ENCODE data around the gene ZBTB11.
"Not testable (repeated sequence)": the region's sequence is repeated elsewhere in the genome, so short reads cannot be mapped to it uniquely, and the experiment has no call there.

Gene ZBTB11

GRCh38 chr3:101709126-101709525 lies 32.2 kb upstream of the ZBTB11 start:
- no peak overlapping the region for H3K27ac ChIP-seq (ENCODE audit: low read length)
- no peaks in the 10 kb centered on the region for H3K27me3 ChIP-seq (ENCODE audit: control insufficient read depth in 1 of 2, insufficient read depth in 2 of 2, low read length in 2 of 2)
- no peaks in the 10 kb centered on the region for H3K9me3 ChIP-seq (ENCODE audit: control insufficient read depth in 2 of 2, low read length in 2 of 2)
- H3K4me1 ChIP-seq (ENCODE audit: control insufficient read depth, insufficient read depth, low read length), result no peaks in the 10 kb centered on the region
- no peak overlapping the region for H3K9ac ChIP-seq (ENCODE audit: low read length in 2 of 2)
- H3K36me3 ChIP-seq (ENCODE audit: control insufficient read depth in 2 of 2, insufficient read depth in 2 of 2, low read length in 2 of 2), result no peaks in the 10 kb centered on the region
- H3K4me3 ChIP-seq (ENCODE audit: low read length in 2 of 2), result no peak overlapping the region

GRCh38 chr3:101704639-101705038 lies 27.7 kb upstream of the ZBTB11 start:
- H3K27ac ChIP-seq (ENCODE audit: low read length), result not testable (repeated sequence)

GRCh38 chr3:101703169-101703568 lies 26.2 kb upstream of the ZBTB11 start:
- H3K27me3 ChIP-seq (ENCODE audit: control insufficient read depth in 1 of 2, insufficient read depth in 2 of 2, low read length in 2 of 2), result no peaks in the 10 kb centered on the region
- H3K27ac ChIP-seq (ENCODE audit: low read length), result no peak overlapping the region
- no peaks in the 10 kb centered on the region for H3K4me1 ChIP-seq (ENCODE audit: control insufficient read depth, insufficient read depth, low read length)
- no peaks in the 10 kb centered on the region for H3K36me3 ChIP-seq (ENCODE audit: control insufficient read depth in 2 of 2, insufficient read depth in 2 of 2, low read length in 2 of 2)
- no peak overlapping the region for H3K4me3 ChIP-seq (ENCODE audit: low read length in 2 of 2)
- H3K9ac ChIP-seq (ENCODE audit: low read length in 2 of 2), result no peak overlapping the region
- no peaks in the 10 kb centered on the region for H3K9me3 ChIP-seq (ENCODE audit: control insufficient read depth in 2 of 2, low read length in 2 of 2)

More at GRCh38 chr3:101704639-101705038, 27.7 kb upstream of the ZBTB11 start:
- not testable (repeated sequence) for H3K9me3 ChIP-seq (ENCODE audit: control insufficient read depth in 2 of 2, low read length in 2 of 2); H3K4me1 ChIP-seq (ENCODE audit: control insufficient read depth, insufficient read depth, low read length); H3K27me3 ChIP-seq (ENCODE audit: control insufficient read depth in 1 of 2, insufficient read depth in 2 of 2, low read length in 2 of 2); H3K4me3 ChIP-seq (ENCODE audit: low read length in 2 of 2); H3K9ac ChIP-seq (ENCODE audit: low read length in 2 of 2); H3K36me3 ChIP-seq (ENCODE audit: control insufficient read depth in 2 of 2, insufficient read depth in 2 of 2, low read length in 2 of 2)

- Histone ChIP-seq H3K9ac (ENCODE audit: low read length in 2 of 2) (no peak overlapping the region), H3K4me1 (ENCODE audit: control insufficient read depth, insufficient read depth, low read length) (no peaks in the 10 kb centered on the region), H3K36me3 (ENCODE audit: control insufficient read depth in 2 of 2, insufficient read depth in 2 of 2, low read length in 2 of 2) (no peaks in the 10 kb centered on the region), H3K27me3 (ENCODE audit: control insufficient read depth in 1 of 2, insufficient read depth in 2 of 2, low read length in 2 of 2) (no peaks in the 10 kb centered on the region), H3K9me3 (ENCODE audit: control insufficient read depth in 2 of 2, low read length in 2 of 2) (no peaks in the 10 kb centered on the region), H3K27ac (ENCODE audit: low read length) (no peak overlapping the region), H3K4me3 (ENCODE audit: low read length in 2 of 2) (no peak overlapping the region)
These were observed 25.8 kb upstream of the ZBTB11 start for GRCh38 chr3:101702726-101703125.

GRCh38 chr3:101701696-101702634 lies 25.0 kb upstream of the ZBTB11 start:
- H3K4me3 ChIP-seq (ENCODE audit: low read length in 2 of 2), result no peak overlapping the region
- no peak overlapping the region for H3K27ac ChIP-seq (ENCODE audit: low read length)
- no peak overlapping the region for H3K9ac ChIP-seq (ENCODE audit: low read length in 2 of 2)
- H3K36me3 ChIP-seq (ENCODE audit: control insufficient read depth in 2 of 2, insufficient read depth in 2 of 2, low read length in 2 of 2), result no peaks in the 10 kb centered on the region
- H3K4me1 ChIP-seq (ENCODE audit: control insufficient read depth, insufficient read depth, low read length), result no peaks in the 10 kb centered on the region
- H3K27me3 ChIP-seq (ENCODE audit: control insufficient read depth in 1 of 2, insufficient read depth in 2 of 2, low read length in 2 of 2), result no peaks in the 10 kb centered on the region
- no peaks in the 10 kb centered on the region for H3K9me3 ChIP-seq (ENCODE audit: control insufficient read depth in 2 of 2, low read length in 2 of 2)

GRCh38 chr3:101695779-101696372 lies 18.9 kb upstream of the ZBTB11 start:
- H3K36me3 ChIP-seq (ENCODE audit: control insufficient read depth in 2 of 2, insufficient read depth in 2 of 2, low read length in 2 of 2), result no peaks in the 10 kb centered on the region
- H3K4me1 ChIP-seq (ENCODE audit: control insufficient read depth, insufficient read depth, low read length), result no peaks in the 10 kb centered on the region
- no peaks in the 10 kb centered on the region for H3K9me3 ChIP-seq (ENCODE audit: control insufficient read depth in 2 of 2, low read length in 2 of 2)
- no peak overlapping the region for H3K27ac ChIP-seq (ENCODE audit: low read length)
- H3K9ac ChIP-seq (ENCODE audit: low read length in 2 of 2), result no peak overlapping the region
- H3K27me3 ChIP-seq (ENCODE audit: control insufficient read depth in 1 of 2, insufficient read depth in 2 of 2, low read length in 2 of 2), result no peaks in the 10 kb centered on the region
- H3K4me3 ChIP-seq (ENCODE audit: low read length in 2 of 2), result no peak overlapping the region

GRCh38 chr3:101694836-101695235 lies 17.9 kb upstream of the ZBTB11 start:
- H3K9me3 ChIP-seq (ENCODE audit: control insufficient read depth in 2 of 2, low read length in 2 of 2); H3K27me3 ChIP-seq (ENCODE audit: control insufficient read depth in 1 of 2, insufficient read depth in 2 of 2, low read length in 2 of 2); H3K9ac ChIP-seq (ENCODE audit: low read length in 2 of 2); H3K4me3 ChIP-seq (ENCODE audit: low read length in 2 of 2); H3K4me1 ChIP-seq (ENCODE audit: control insufficient read depth, insufficient read depth, low read length); H3K36me3 ChIP-seq (ENCODE audit: control insufficient read depth in 2 of 2, insufficient read depth in 2 of 2, low read length in 2 of 2); H3K27ac ChIP-seq (ENCODE audit: low read length): not testable (repeated sequence)

- not testable (repeated sequence) for H3K4me1 ChIP-seq (ENCODE audit: control insufficient read depth, insufficient read depth, low read length); H3K9ac ChIP-seq (ENCODE audit: low read length in 2 of 2); H3K4me3 ChIP-seq (ENCODE audit: low read length in 2 of 2); H3K9me3 ChIP-seq (ENCODE audit: control insufficient read depth in 2 of 2, low read length in 2 of 2); H3K27ac ChIP-seq (ENCODE audit: low read length); H3K36me3 ChIP-seq (ENCODE audit: control insufficient read depth in 2 of 2, insufficient read depth in 2 of 2, low read length in 2 of 2); H3K27me3 ChIP-seq (ENCODE audit: control insufficient read depth in 1 of 2, insufficient read depth in 2 of 2, low read length in 2 of 2)
These were observed 16.6 kb upstream of the ZBTB11 start for GRCh38 chr3:101693540-101693939.

GRCh38 chr3:101691685-101692671 lies 15.0 kb upstream of the ZBTB11 start:
- H3K9ac ChIP-seq (ENCODE audit: low read length in 2 of 2); H3K27me3 ChIP-seq (ENCODE audit: control insufficient read depth in 1 of 2, insufficient read depth in 2 of 2, low read length in 2 of 2); H3K4me1 ChIP-seq (ENCODE audit: control insufficient read depth, insufficient read depth, low read length); H3K27ac ChIP-seq (ENCODE audit: low read length); H3K4me3 ChIP-seq (ENCODE audit: low read length in 2 of 2); H3K9me3 ChIP-seq (ENCODE audit: control insufficient read depth in 2 of 2, low read length in 2 of 2); H3K36me3 ChIP-seq (ENCODE audit: control insufficient read depth in 2 of 2, insufficient read depth in 2 of 2, low read length in 2 of 2): not testable (repeated sequence)

GRCh38 chr3:101690972-101691371 lies 14.0 kb upstream of the ZBTB11 start:
- no peaks in the 10 kb centered on the region for H3K27me3 ChIP-seq (ENCODE audit: control insufficient read depth in 1 of 2, insufficient read depth in 2 of 2, low read length in 2 of 2)
- H3K27ac ChIP-seq (ENCODE audit: low read length), result no peak overlapping the region
- H3K9ac ChIP-seq (ENCODE audit: low read length in 2 of 2), result no peak overlapping the region
- no peak overlapping the region for H3K4me3 ChIP-seq (ENCODE audit: low read length in 2 of 2)
- H3K4me1 ChIP-seq (ENCODE audit: control insufficient read depth, insufficient read depth, low read length), result peaks cover 2% of the 10 kb centered on the region
- no peaks in the 10 kb centered on the region for H3K36me3 ChIP-seq (ENCODE audit: control insufficient read depth in 2 of 2, insufficient read depth in 2 of 2, low read length in 2 of 2)
- no peaks in the 10 kb centered on the region for H3K9me3 ChIP-seq (ENCODE audit: control insufficient read depth in 2 of 2, low read length in 2 of 2)

All from stomach smooth muscle (tissue), 2 donors.